ENCODE data around the gene FKBP4. TPM values are rescaled to one million over a fixed set of nuclear protein-coding genes. Genes with fewer than 3 reads are reported as not detected.

Gene FKBP4
- polyA plus RNA-seq, 5 donors = 74.6 to 104 (median 90.2) TPM

GRCh38 chr12:2845280-2845679, 50.5 kb downstream of the FKBP4 start:
- DNase-seq = peak in 1 of 2 donors; percentile 28

DNA sequence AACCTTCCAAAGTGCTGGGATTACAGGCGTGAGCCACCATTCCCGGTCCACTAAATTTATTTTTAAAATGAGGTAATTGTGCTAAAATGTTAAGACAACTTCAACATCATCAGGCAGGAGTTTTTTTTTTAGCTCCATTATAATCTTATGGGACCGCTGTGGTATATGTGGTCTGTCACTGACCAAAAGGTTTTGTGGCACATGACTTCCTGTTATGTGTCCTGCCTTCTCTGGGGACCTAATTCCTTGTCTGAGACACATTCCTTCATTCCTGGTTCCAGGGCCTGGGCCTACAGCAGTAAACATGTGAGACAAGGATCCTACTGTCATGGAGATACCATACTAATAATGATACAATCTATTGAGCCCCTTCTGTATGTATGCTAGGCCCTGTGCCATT, 57.2 kb downstream of the FKBP4 start:
- DNase-seq = no peak

DNA sequence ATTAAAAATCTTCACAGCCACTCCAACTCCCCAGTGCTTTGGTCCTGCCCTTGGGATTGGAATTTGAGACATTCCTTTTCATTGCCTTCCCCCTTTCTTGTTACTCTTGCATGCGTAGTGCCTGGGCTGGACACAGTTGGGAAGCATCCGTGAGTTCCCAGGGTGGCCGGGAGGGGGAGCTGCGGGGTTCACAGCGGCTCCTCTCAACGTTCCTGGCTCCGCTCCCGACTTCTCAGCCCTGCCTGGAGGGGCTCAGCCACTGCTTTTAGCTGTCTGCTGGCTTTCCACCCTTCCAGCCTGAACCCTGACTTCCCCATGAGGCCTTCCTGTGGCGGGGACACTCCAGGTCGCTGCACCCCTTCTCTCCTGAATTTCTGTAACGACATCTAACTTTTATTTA, 58.9 kb downstream of the FKBP4 start:
- DNase-seq = peak; percentile 72 to 80

Other genes with a start within 250 kb of the FKBP4 start
- 10 to 100 TPM; 62.0 to 78.9 (median 71.5) TPM for gene ITFG2, start 17.7 kb downstream of the FKBP4 start, polyA plus RNA-seq (ENCODE audit: insufficient read depth in 1 of 5, insufficient read length in 5 of 5, low replicate concordance in 1 of 5)
- 1 to 10 TPM; 5.2 to 8.3 (median 5.9) TPM for gene NRIP2, start 40.1 kb downstream of the FKBP4 start, polyA plus RNA-seq (ENCODE audit: insufficient read depth in 1 of 5, insufficient read length in 5 of 5, low replicate concordance in 1 of 5)
- gene TEX52, start 62.1 kb downstream of the FKBP4 start, polyA plus RNA-seq (ENCODE audit: insufficient read depth in 1 of 5, insufficient read length in 5 of 5, low replicate concordance in 1 of 5) = 1 to 10 TPM; 1.7 to 4.4 (median 2.6) TPM
- 10 to 100 TPM; 24.6 to 45.3 (median 32.0) TPM for gene FOXM1, start 82.2 kb downstream of the FKBP4 start, polyA plus RNA-seq (ENCODE audit: insufficient read depth in 1 of 5, insufficient read length in 5 of 5, low replicate concordance in 1 of 5)
- 10 to 100 TPM; 34.4 to 42.5 (median 41.5) TPM for gene RHNO1, start 82.3 kb downstream of the FKBP4 start, polyA plus RNA-seq (ENCODE audit: insufficient read depth in 1 of 5, insufficient read length in 5 of 5, low replicate concordance in 1 of 5)
- gene TULP3, start 95.9 kb downstream of the FKBP4 start, polyA plus RNA-seq (ENCODE audit: insufficient read depth in 1 of 5, insufficient read length in 5 of 5, low replicate concordance in 1 of 5) = 10 to 100 TPM; 34.9 to 40.2 (median 35.9) TPM
- gene TEAD4, start 164.4 kb downstream of the FKBP4 start, polyA plus RNA-seq (ENCODE audit: insufficient read depth in 1 of 5, insufficient read length in 5 of 5, low replicate concordance in 1 of 5) = 10 to 100 TPM; 11.6 to 15.6 (median 12.7) TPM